H1 (cell line): ENCODE data around the gene CCDC171. TPM values are rescaled to one million over a fixed set of nuclear protein-coding genes. Genes with fewer than 3 reads are reported as not detected.

Experiments
- CTCF ChIA-PET: fragments of 300-600 bp; sonication (Branson Sonifier 250); formaldehyde crosslinking; loops from one replicate; lab custom pipeline; 2021; ENCODE audit not compliant: partially characterized antibody; lab: Charles Lee
- POLR2A ChIA-PET: fragments of 300-600 bp; sonication (Branson Sonifier 250); formaldehyde crosslinking; loops from one replicate; lab custom pipeline; 2021; ENCODE audit warnings: inconsistent platforms; ENCODE audit not compliant: partially characterized antibody; lab: Charles Lee
- DNase-seq, 2 experiments: peaks; one replicate each; pipeline versions ENCODE4 v3.0.0 to v3.0.0-alpha.2; 2010 to 2022; ENCODE audit warnings: low spot score in 2 of 2, low read depth in 1 of 2, mixed read lengths in 1 of 2
- FAIRE-seq: peaks from 2 replicates; lab custom pipeline; 2011; peaks lifted over from hg19 to GRCh38; lab: Jason Lieb, UNC
- H2AFZ ChIP-seq: 2 replicates; pipeline ENCODE4 v1.8.1; 2012; ENCODE audit warnings: low read length, inconsistent platforms
- H2AK5ac ChIP-seq: 2 replicates; pipeline ENCODE4 v1.6.1; 2013; ENCODE audit warnings: low read depth, low read length
- H2BK120ac ChIP-seq: replicated peaks from 2 replicates; pipeline ENCODE3; 2013; ENCODE audit warnings: low read depth, low read length, inconsistent platforms
- H2BK12ac ChIP-seq: 2 replicates; pipeline ENCODE4 v1.6.1; 2013; ENCODE audit warnings: low read depth, low read length
- H2BK15ac ChIP-seq: 2 replicates; pipeline ENCODE4 v1.6.1; 2013; ENCODE audit warnings: low read length
- H2BK20ac ChIP-seq: 2 replicates; pipeline ENCODE4 v1.6.1; 2013; ENCODE audit warnings: low read length
- H2BK5ac ChIP-seq: 2 replicates; pipeline ENCODE4 v1.6.1; 2013; ENCODE audit warnings: low read depth, low read length
- H3K14ac ChIP-seq: 2 replicates; pipeline ENCODE4 v1.6.1; 2013; ENCODE audit warnings: inconsistent platforms; ENCODE audit not compliant: insufficient read length
- H3K18ac ChIP-seq: 2 replicates; pipeline ENCODE4 v1.6.1; 2013; ENCODE audit warnings: low read length; ENCODE audit errors: extremely low read depth
- H3K23ac ChIP-seq: 2 replicates; pipeline ENCODE4 v1.6.1; 2013; ENCODE audit warnings: inconsistent platforms; ENCODE audit not compliant: insufficient read length
- H3K23me2 ChIP-seq: 2 replicates; pipeline ENCODE4 v1.6.1; 2013; ENCODE audit warnings: low read depth, low read length
- H3K27ac ChIP-seq: 2 replicates; pipeline ENCODE4 v1.6.1; 2011; ENCODE audit warnings: low read depth, low read length, inconsistent platforms
- H3K27me3 ChIP-seq, 4 experiments: replicated peaks in 1 of 4; 1 replicate in 1 of 4; 2 replicates in 3 of 4; pipeline versions ENCODE4 v1.6.1 to v1.8.1; 2011 to 2013; ENCODE audit warnings: low read length in 3 of 4, mild to moderate bottlenecking in 3 of 4, inconsistent platforms in 2 of 4, mixed read lengths in 2 of 4, moderate library complexity in 1 of 4; ENCODE audit not compliant: control insufficient read depth in 3 of 4, insufficient read depth in 3 of 4; ENCODE audit errors: extremely low read depth in 1 of 4
- H3K36me3 ChIP-seq, 4 experiments: 2 replicates each; pipeline versions ENCODE4 v1.6.1 to v1.8.1; 2011 to 2013; ENCODE audit warnings: mild to moderate bottlenecking in 4 of 4, low read length in 3 of 4, moderate library complexity in 2 of 4, control low read depth in 1 of 4, inconsistent platforms in 1 of 4; ENCODE audit not compliant: insufficient read depth in 4 of 4, control insufficient read depth in 2 of 4
- H3K4ac ChIP-seq: replicated peaks from 2 replicates; pipeline ENCODE3; 2013; ENCODE audit warnings: low read length, low read depth, mixed read lengths, inconsistent platforms; ENCODE audit not compliant: insufficient read length
- H3K4me1 ChIP-seq, 4 experiments: replicated peaks in 1 of 4; 1 replicate in 1 of 4; 2 replicates in 3 of 4; pipeline versions ENCODE4 v1.6.1 to v1.8.1; 2011 to 2013; ENCODE audit warnings: low read length in 3 of 4, inconsistent platforms in 2 of 4, mixed read lengths in 1 of 4; ENCODE audit not compliant: insufficient read depth in 4 of 4, control insufficient read depth in 3 of 4
- H3K4me2 ChIP-seq, 2 experiments: 2 replicates each; pipeline versions ENCODE4 v1.6.1 to v1.8.1; 2011 to 2013; ENCODE audit warnings: low read depth in 2 of 2, low read length in 2 of 2, control low read depth in 1 of 2, inconsistent platforms in 1 of 2, mild to moderate bottlenecking in 1 of 2; ENCODE audit not compliant: insufficient read depth in 1 of 2
- H3K4me3 ChIP-seq, 4 experiments: fragments of 200-600, 300-600 bp in 1 of 4; sonication (generic), shearing (Covaris generic), sonication (Bioruptor Twin) in 1 of 4; 2 replicates each; pipeline versions ENCODE4 v1.5.1 to v1.8.1; 2011 to 2016; ENCODE audit warnings: low read length in 4 of 4, low read depth in 3 of 4, control low read depth in 2 of 4, inconsistent platforms in 2 of 4, mild to moderate bottlenecking in 2 of 4, mixed read lengths in 1 of 4, moderate library complexity in 1 of 4; ENCODE audit not compliant: insufficient read depth in 2 of 4; ENCODE audit errors: extremely low read depth in 1 of 4
- H3K56ac ChIP-seq: replicated peaks from 2 replicates; pipeline ENCODE3; 2013; ENCODE audit warnings: low read depth, mild to moderate bottlenecking, mixed read lengths, low read length, inconsistent platforms; ENCODE audit not compliant: insufficient read length
- H3K79me1 ChIP-seq: 2 replicates; pipeline ENCODE4 v1.6.1; 2013; ENCODE audit warnings: low read depth, low read length, control low read depth
- H3K79me2 ChIP-seq, 2 experiments: 2 replicates each; pipeline versions ENCODE4 v1.6.1 to v1.8.1; 2012 to 2013; ENCODE audit warnings: low read length in 2 of 2, mild to moderate bottlenecking in 2 of 2, inconsistent platforms in 1 of 2; ENCODE audit not compliant: insufficient read depth in 2 of 2, control insufficient read depth in 1 of 2
- H3K9ac ChIP-seq, 4 experiments: replicated peaks in 1 of 4; 1 replicate in 1 of 4; 2 replicates in 3 of 4; pipeline versions ENCODE4 v1.6.1 to v1.8.1; 2011 to 2013; ENCODE audit warnings: low read depth in 3 of 4, low read length in 3 of 4, control low read depth in 2 of 4, mild to moderate bottlenecking in 2 of 4, moderate library complexity in 2 of 4, inconsistent platforms in 1 of 4; ENCODE audit errors: extremely low read depth in 1 of 4
- H3K9me3 ChIP-seq, 2 experiments: 2 replicates each; pipeline versions ENCODE4 v1.6.1 to v1.8.1; 2012 to 2013; ENCODE audit warnings: mild to moderate bottlenecking in 2 of 2, moderate library complexity in 2 of 2, control low read depth in 1 of 2, inconsistent platforms in 1 of 2, low read depth in 1 of 2, low read length in 1 of 2, mixed read lengths in 1 of 2; ENCODE audit not compliant: insufficient read depth in 2 of 2
- H4K20me1 ChIP-seq, 2 experiments: replicated peaks in 1 of 2; 2 replicates each; pipeline versions ENCODE3 to v1.8.1; 2011 to 2013; ENCODE audit warnings: inconsistent platforms in 2 of 2, low read length in 2 of 2, mild to moderate bottlenecking in 1 of 2; ENCODE audit not compliant: insufficient read depth in 2 of 2, control insufficient read depth in 1 of 2
- H4K5ac ChIP-seq: 2 replicates; pipeline ENCODE4 v1.6.1; 2013; ENCODE audit warnings: low read length, low read depth, mixed read lengths, inconsistent platforms; ENCODE audit not compliant: insufficient read length
- H4K8ac ChIP-seq: 2 replicates; pipeline ENCODE4 v1.8.0; 2013; ENCODE audit warnings: mild to moderate bottlenecking, moderate library complexity, low read length, inconsistent platforms; ENCODE audit not compliant: insufficient read depth; ENCODE audit errors: extremely low read depth
- H4K91ac ChIP-seq: replicated peaks from 2 replicates; pipeline ENCODE3; 2013; ENCODE audit warnings: low read length, mixed read lengths, inconsistent platforms; ENCODE audit not compliant: insufficient read length
- ASH2L ChIP-seq: fragments of 200-600, 300-600 bp; sonication (generic); IDR thresholded peaks from one replicate; pipeline ENCODE4 v1.7.1; 2017; ENCODE audit warnings: low read length
- ATF2 ChIP-seq: IDR thresholded peaks from 2 replicates; pipeline ENCODE4 v1.6.1; 2012; ENCODE audit warnings: low read length, inconsistent platforms
- CHD2 ChIP-seq: IDR thresholded peaks from 2 replicates; pipeline ENCODE4 v1.6.1; 2012; ENCODE audit warnings: low read length, improper control_type of control experiment
- CTBP2 ChIP-seq: IDR thresholded peaks from 2 replicates; pipeline ENCODE4 v1.7.0; 2011; ENCODE audit warnings: borderline replicate concordance, mild to moderate bottlenecking, moderate library complexity, mixed read lengths, low read length; ENCODE audit not compliant: insufficient read depth, insufficient read length
- JUND ChIP-seq: IDR thresholded peaks from 2 replicates; pipeline ENCODE4 v1.6.1; 2011; ENCODE audit warnings: mild to moderate bottlenecking, improper control_type of control experiment, low read length
- MAFK ChIP-seq: IDR thresholded peaks from 2 replicates; pipeline ENCODE4 v1.6.1; 2012; ENCODE audit warnings: low read depth, mild to moderate bottlenecking, improper control_type of control experiment, low read length
- PHF8 ChIP-seq: fragments of 200-600 bp; sonication (generic); conservative IDR thresholded peaks from 2 replicates; pipeline ENCODE4 v1.7.1; 2012; ENCODE audit warnings: low read depth, mild to moderate bottlenecking, inconsistent platforms, low read length, moderate library complexity
- POLR2AphosphoS5 ChIP-seq: IDR thresholded peaks from 2 replicates; pipeline ENCODE4 v1.6.1; 2011; ENCODE audit warnings: low read depth, low read length
- SIRT6 ChIP-seq: IDR thresholded peaks from one replicate; pipeline ENCODE4 v1.7.1; 2012; ENCODE audit warnings: low read length, inconsistent platforms
- SP1 ChIP-seq: IDR thresholded peaks from 2 replicates; pipeline ENCODE4 v1.6.1; 2011; ENCODE audit warnings: low read depth, low read length
- TAF7 ChIP-seq: optimal IDR thresholded peaks from 2 replicates; pipeline ENCODE3; 2011; ENCODE audit warnings: low read depth, mild to moderate bottlenecking, inconsistent platforms, low read length, moderate library complexity, borderline replicate concordance
- WGBS, 2 experiments: shearing (Covaris generic) in 1 of 2; methylation state at CpG; one replicate each; pipeline versions ENCODE4 v1.1.6 to v1.1.7; 2013 to 2015; ENCODE audit warnings: low lambda C conversion rate in 2 of 2, mixed read lengths in 2 of 2, inconsistent platforms in 1 of 2, low coverage in 1 of 2, missing lambda C conversion rate in 1 of 2; ENCODE audit not compliant: insufficient replicate concordance in 2 of 2, insufficient coverage in 1 of 2, insufficient read length in 1 of 2; ENCODE audit errors: extremely low coverage in 1 of 2, missing lambda C conversion rate in 1 of 2; 5-methylcytosine and 5-hydroxymethylcytosine counted together
- polyA plus RNA-seq, 7 experiments: library from polyadenylated mRNA; depleted of rRNA in 3 of 7; stranded (reverse) in 5 of 7; unstranded in 2 of 7; fragments of >200 nt in 5 of 7; fragments of 200-250 nt in 2 of 7; gene quantifications; 1 replicate in 5 of 7; 2 replicates in 1 of 7; 4 replicates in 1 of 7; pipeline versions ENCODE4 v1.2.1 to v1.2.3, GENCODE V29; 2011 to 2013; ENCODE audit warnings: missing spikeins in 2 of 7, mixed read lengths in 2 of 7
- total RNA-seq: library from RNA; stranded (reverse); fragmentation: NEBNext Ultra II Directional; extraction: Animal tissue kit (Norgen Biotek cat#: 25700); gene quantifications from 2 replicates; pipeline ENCODE4 v1.2.1, GENCODE V29; 2021

Gene CCDC171
- total and polyA plus RNA-seq, 2 of the 8 experiments (the other 6 are each of a cell fraction or from before 2014, with no cell fraction given), result 0.83 to 2.3 TPM

- 93% methylated on average over 1 of the region's 1 CpG; no CpG with 5 or more reads in 1 of the 2 experiments for WGBS, 2 experiments
- POLR2A ChIA-PET, result no interaction called here
- H2AFZ ChIP-seq, result no peak overlapping the region
- no peak overlapping the region for H2BK20ac ChIP-seq
- H3K23me2 ChIP-seq, result no peaks in the 10 kb centered on the region
- H3K4me3 ChIP-seq, result no peak overlapping the region
- FAIRE-seq, result no peak
- H2AK5ac ChIP-seq, result no peak overlapping the region
- no peaks in the 10 kb centered on the region for H4K20me1 ChIP-seq
- no peak overlapping the region for H3K4me2 ChIP-seq
- H3K79me2 ChIP-seq, result no peaks in the 10 kb centered on the region
- no peak overlapping the region for H3K56ac ChIP-seq
- no peak overlapping the region for H3K4ac ChIP-seq
- H3K79me1 ChIP-seq, result no peaks in the 10 kb centered on the region
- H3K36me3 ChIP-seq, result no peaks in the 10 kb centered on the region
- H3K14ac ChIP-seq, result no peak overlapping the region
- H2BK15ac ChIP-seq, result no peak overlapping the region
- no peak overlapping the region for H2BK5ac ChIP-seq
- no peak overlapping the region for H4K5ac ChIP-seq
- CTCF ChIA-PET, result no interaction called here
- no peak overlapping the region for H4K91ac ChIP-seq
- no peak overlapping the region for H2BK12ac ChIP-seq
- TF ChIP-seq ASH2L (no peak), POLR2AphosphoS5 (no peak), ATF2 (no peak), SP1 (no peak), CTBP2 (no peak), PHF8 (no peak), TAF7 (no peak), MAFK (no peak), JUND (no peak), SIRT6 (no peak), CHD2 (no peak)
- TF ChIP-seq, all 59 proteins: peak for 0
- Histone ChIP-seq H3K23ac (no peak overlapping the region), H3K4me1 (peaks cover 0 to 5% (median 0%) of the 10 kb centered on the region in 4 experiments; a peak in 3 of 7 replicates), H3K9ac (no peak overlapping the region), H3K9me3 (no peaks in the 10 kb centered on the region; a peak in 1 of 4 replicates), H4K8ac (no peak overlapping the region), H3K27me3 (no peaks in the 10 kb centered on the region), H2BK120ac (no peak overlapping the region), H3K18ac (no peak overlapping the region), H3K27ac (no peak overlapping the region)
- DNase-seq, result no peak
Measured at GRCh38 chr9:16023446-16023845, 470.6 kb downstream of the CCDC171 start.
